ENCODE data around the gene GMCL1. TPM values are rescaled to one million over a fixed set of nuclear protein-coding genes. Genes with fewer than 3 reads are reported as not detected.

The GMCL1 gene
- total and polyA plus RNA-seq, 2 of the 13 experiments (the other 11 are each of a cell fraction or from before 2014, with no cell fraction given) = 18.7 to 24.0 TPM

GRCh38 chr2:69781321-69782248 is 47.9 kb upstream of the GMCL1 start (continued):
- TF ChIP-seq ZNF512B (CRISPR knock-in tag; IDR thresholded peaks at IDR 0.05; ENCODE audit: borderline replicate concordance) (peak; percentile 94; the same call in 1 of the 2 replicates), JUNB (CRISPR knock-in tag; IDR thresholded peaks at IDR 0.05; ENCODE audit: borderline replicate concordance) (peak; percentile 46; the same call in 1 of the 2 replicates)

GRCh38 chr2:69784228-69784627 is 45.2 kb upstream of the GMCL1 start:
- in situ Hi-C loops (cut with HindIII; ENCODE audit: extremely low pct_ligation_motif_present, low pct_unique_long_range_greater_than_20kb) (no loop called here), intact Hi-C loops (cut with micrococcal nuclease; ENCODE audit: unreplicated experiment) (loop anchor here (5.0 kb wide), 1 partner anchor 33 kb away; no protein-coding TSS in a partner anchor)
- ChIA-PET CTCF (ENCODE audit: low intra/inter-chr PET ratio, low total read pairs) (no interaction called here), POLR2A (no interaction called here)
- Histone ChIP-seq H3K9me3 (ENCODE audit: low read length) (no peaks in the 10 kb centered on the region), H3K36me3 (replicated peaks in 1 of 2; ENCODE audit: control insufficient read depth in 1 of 2, insufficient read depth in 2 of 2, low read length in 2 of 2) (peaks cover 17 to 41% of the 10 kb centered on the region in 2 experiments), H3K4me2 (ENCODE audit: low read depth, low read length) (no peak overlapping the region), H3K4me3 (replicated peaks in 1 of 3; ENCODE audit: insufficient read depth in 1 of 3, low read depth in 2 of 3, low read length in 3 of 3) (no peak overlapping the region), H3K79me2 (ENCODE audit: insufficient read depth, low read length) (no peaks in the 10 kb centered on the region), H3K9ac (ENCODE audit: insufficient read depth, low read depth, low read length) (no peak overlapping the region), H2AFZ (ENCODE audit: low read length) (no peak overlapping the region), H3K27ac (ENCODE audit: extremely low read length, insufficient read depth, low read length) (no peak overlapping the region), H4K20me1 (ENCODE audit: insufficient read depth, low read length) (peaks cover 5% of the 10 kb centered on the region; the same call in 1 of the 2 replicates), H3K4me1 (ENCODE audit: insufficient read depth, low read length) (peaks cover 66% of the 10 kb centered on the region), H3K27me3 (ENCODE audit: control insufficient read depth in 1 of 2, insufficient read depth in 2 of 2, low read length in 2 of 2) (no peaks in the 10 kb centered on the region)
- TF ChIP-seq CHD2 (IDR thresholded peaks at IDR 0.05; ENCODE audit: low read depth, low read length) (no peak), ZSCAN5A (CRISPR knock-in tag; IDR thresholded peaks at IDR 0.05; ENCODE audit: borderline replicate concordance) (0 out of 2 replicates have a peak, but pooled peaks have one; percentile 23), ZNF850 (CRISPR knock-in tag; conservative IDR thresholded peaks at IDR 0.05) (no peak), ZNF484 (CRISPR knock-in tag; IDR thresholded peaks at IDR 0.05; ENCODE audit: borderline replicate concordance, low read depth) (no peak)
- ATAC-seq (no peak), FAIRE-seq (no peak), DNase-seq (ENCODE audit: low spot score) (no peak)
- BruUV-seq (replicated peaks) = no TSS peak
- WGBS (ENCODE audit: low lambda C conversion rate) = 96% methylated on average over 5 of the region's 5 CpGs
